ENCODE measurements around the gene DENND2A.

DNA sequence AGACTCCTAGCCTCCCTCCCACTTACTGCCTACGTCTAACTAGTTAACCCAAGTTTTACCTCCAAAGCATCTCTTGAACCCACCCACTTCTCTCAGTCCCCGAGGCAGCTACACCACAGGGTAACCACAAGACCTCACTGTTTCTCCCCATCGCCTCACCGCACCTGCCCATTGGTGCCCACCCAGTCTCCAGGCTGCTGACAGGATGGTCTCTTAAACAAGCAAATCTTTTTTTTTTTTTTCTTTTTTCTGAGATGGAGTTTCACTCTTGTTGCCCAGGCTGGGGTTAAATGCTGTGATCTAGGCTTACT, 47.0 kb downstream of the DENND2A start:
- TF ChIP-seq, protein P1, sequence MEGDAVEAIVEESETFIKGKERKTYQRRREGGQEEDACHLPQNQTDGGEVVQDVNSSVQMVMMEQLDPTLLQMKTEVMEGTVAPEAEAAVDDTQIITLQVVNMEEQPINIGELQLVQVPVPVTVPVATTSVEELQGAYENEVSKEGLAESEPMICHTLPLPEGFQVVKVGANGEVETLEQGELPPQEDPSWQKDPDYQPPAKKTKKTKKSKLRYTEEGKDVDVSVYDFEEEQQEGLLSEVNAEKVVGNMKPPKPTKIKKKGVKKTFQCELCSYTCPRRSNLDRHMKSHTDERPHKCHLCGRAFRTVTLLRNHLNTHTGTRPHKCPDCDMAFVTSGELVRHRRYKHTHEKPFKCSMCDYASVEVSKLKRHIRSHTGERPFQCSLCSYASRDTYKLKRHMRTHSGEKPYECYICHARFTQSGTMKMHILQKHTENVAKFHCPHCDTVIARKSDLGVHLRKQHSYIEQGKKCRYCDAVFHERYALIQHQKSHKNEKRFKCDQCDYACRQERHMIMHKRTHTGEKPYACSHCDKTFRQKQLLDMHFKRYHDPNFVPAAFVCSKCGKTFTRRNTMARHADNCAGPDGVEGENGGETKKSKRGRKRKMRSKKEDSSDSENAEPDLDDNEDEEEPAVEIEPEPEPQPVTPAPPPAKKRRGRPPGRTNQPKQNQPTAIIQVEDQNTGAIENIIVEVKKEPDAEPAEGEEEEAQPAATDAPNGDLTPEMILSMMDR (conservative IDR thresholded peaks at IDR 0.05; ENCODE audit: low read depth, low read length): no peak
- TF ChIP-seq CEBPB (IDR thresholded peaks at IDR 0.05; ENCODE audit: low read depth, low read length) (no peak), MXI1 (IDR thresholded peaks at IDR 0.05; ENCODE audit: borderline replicate concordance, low read depth, low read length) (no peak), NFE2L2 (IDR thresholded peaks at IDR 0.05; ENCODE audit: low read depth, low read length) (no peak), SMC3 (IDR thresholded peaks at IDR 0.05; ENCODE audit: low read depth, low read length) (no peak), POLR2A (IDR thresholded peaks at IDR 0.05; ENCODE audit: low read depth, low read length) (no peak), RFX5 (IDR thresholded peaks at IDR 0.05; ENCODE audit: low read depth, low read length) (no peak), MAZ (IDR thresholded peaks at IDR 0.05; ENCODE audit: borderline replicate concordance, low read depth, low read length) (no peak), RAD21 (IDR thresholded peaks at IDR 0.05; ENCODE audit: low read length) (no peak), FOS (IDR thresholded peaks at IDR 0.05; ENCODE audit: low read depth, low read length) (no peak), MAFK (IDR thresholded peaks at IDR 0.05; ENCODE audit: low read depth, low read length) (no peak), BHLHE40 (IDR thresholded peaks at IDR 0.05; ENCODE audit: low read depth, low read length) (no peak)
- TF ChIP-seq, protein P2, sequence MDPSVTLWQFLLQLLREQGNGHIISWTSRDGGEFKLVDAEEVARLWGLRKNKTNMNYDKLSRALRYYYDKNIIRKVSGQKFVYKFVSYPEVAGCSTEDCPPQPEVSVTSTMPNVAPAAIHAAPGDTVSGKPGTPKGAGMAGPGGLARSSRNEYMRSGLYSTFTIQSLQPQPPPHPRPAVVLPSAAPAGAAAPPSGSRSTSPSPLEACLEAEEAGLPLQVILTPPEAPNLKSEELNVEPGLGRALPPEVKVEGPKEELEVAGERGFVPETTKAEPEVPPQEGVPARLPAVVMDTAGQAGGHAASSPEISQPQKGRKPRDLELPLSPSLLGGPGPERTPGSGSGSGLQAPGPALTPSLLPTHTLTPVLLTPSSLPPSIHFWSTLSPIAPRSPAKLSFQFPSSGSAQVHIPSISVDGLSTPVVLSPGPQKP (IDR thresholded peaks at IDR 0.05; ENCODE audit: borderline replicate concordance, low read depth, low read length): no peak

Measured in IMR-90 (cell line).